ENCODE results near the gene PERM1.

DNA sequence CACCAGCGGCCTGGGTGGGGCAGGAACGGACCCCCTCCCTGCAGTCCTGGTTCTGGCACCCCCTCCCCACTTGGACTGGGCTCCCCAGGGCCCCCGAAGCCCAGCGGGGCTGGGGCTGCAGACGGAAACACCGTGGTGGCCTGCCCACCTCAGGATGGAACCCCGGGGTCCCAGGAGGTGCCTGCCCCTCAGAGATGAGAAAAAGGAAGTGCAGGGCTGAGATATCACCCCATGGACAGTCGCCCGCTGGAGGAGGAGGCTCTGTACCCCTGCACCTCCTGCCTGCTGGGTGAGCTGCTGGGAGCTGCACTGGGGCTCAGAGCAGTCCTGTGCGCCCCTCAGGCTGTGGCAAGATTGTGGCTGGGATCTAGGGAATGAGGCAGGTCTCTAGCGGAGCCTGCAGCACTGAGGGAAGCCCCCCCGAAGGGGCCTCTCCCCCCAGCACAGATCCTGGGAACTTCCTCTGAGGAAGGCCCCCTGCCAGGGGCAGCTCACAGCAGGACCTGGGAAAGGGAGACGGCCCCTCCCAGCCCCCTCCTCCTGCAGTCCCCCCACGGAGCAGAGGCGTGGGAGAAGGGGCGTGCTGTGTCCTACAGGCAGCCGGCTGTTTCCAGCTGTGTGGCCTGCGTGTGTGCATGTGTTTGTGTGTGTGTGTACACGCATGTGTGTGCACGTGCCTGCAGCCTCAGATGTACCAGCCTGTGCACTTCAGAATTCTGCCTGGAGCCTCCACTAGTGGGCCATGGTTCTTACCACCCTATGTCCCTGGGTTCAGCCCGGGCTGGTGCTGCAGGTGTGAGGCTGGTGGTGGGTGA lies 44.9 kb upstream of the PERM1 start:
- TF ChIP-seq, protein P1, sequence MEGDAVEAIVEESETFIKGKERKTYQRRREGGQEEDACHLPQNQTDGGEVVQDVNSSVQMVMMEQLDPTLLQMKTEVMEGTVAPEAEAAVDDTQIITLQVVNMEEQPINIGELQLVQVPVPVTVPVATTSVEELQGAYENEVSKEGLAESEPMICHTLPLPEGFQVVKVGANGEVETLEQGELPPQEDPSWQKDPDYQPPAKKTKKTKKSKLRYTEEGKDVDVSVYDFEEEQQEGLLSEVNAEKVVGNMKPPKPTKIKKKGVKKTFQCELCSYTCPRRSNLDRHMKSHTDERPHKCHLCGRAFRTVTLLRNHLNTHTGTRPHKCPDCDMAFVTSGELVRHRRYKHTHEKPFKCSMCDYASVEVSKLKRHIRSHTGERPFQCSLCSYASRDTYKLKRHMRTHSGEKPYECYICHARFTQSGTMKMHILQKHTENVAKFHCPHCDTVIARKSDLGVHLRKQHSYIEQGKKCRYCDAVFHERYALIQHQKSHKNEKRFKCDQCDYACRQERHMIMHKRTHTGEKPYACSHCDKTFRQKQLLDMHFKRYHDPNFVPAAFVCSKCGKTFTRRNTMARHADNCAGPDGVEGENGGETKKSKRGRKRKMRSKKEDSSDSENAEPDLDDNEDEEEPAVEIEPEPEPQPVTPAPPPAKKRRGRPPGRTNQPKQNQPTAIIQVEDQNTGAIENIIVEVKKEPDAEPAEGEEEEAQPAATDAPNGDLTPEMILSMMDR (conservative IDR thresholded peaks at IDR 0.05; ENCODE audit: low read depth, low read length): no peak
- TF ChIP-seq EZH2 (IDR thresholded peaks at IDR 0.05; ENCODE audit: low read length, unreplicated experiment): no peak
